NOMO-1 (cell line): Measurements from ENCODE around the gene TBPL2.
"Not testable (repeated sequence)": the region's sequence is repeated elsewhere in the genome, so short reads cannot be mapped to it uniquely, and the experiment has no call there.

Source experiments
- DNase-seq, 2 experiments: peaks; one replicate each; lab custom pipeline; 2025; ENCODE audit not compliant: unreplicated experiment in 2 of 2; lab: John Stamatoyannopoulos, UW

Gene TBPL2

DNA sequence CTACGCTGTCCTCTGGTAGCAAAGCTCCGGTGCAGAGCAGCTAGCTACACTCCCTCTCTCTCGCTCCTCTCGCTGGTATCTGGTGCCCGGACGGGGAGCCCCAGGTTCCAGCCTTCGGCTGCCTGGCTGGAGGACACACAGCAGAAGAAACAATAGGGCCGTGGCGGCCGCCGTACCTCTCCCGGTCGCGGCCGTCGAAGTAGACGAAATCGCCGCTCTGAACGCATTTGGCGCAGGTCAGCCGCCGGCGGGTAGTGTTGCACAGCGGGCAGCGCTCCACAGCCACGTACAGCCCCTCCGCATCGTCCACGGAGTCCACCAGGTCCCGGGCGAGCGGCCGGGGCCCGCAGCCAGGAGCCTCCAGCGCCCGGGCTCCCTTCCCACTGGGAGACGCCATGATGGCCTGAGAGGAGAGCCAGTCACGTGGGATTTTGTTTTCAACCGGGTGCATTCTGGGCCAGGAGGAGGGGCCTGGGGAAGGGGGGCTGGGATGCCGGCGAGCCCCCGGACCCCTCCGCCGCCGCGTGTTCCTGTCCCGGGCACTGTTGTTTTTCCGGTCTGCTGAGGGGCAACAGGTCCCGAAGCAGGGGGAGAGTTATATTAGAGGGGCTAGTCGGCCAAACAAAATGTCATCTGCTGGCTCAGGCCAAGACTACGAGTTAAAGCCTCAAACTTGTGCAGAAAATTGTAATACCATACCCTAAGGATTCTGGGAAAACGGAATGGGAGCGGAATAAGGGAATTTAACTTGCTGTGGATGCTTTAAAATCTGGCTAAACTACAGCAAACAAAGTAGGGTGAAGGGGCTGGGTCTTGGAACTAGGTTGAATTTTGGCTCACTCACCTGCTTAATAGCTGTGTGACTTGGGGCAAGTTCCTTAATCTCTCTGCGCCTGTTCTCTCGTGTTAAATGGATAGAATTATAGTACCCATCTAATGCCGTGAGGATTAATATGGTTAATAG lies 28.7 kb downstream of the TBPL2 start, which contains the start of gene ATG14:
Gene ATG14, minus strand, starts transcription at position 405 of the 964 bp plus-strand sequence. Its CDS starts 8 bp downstream, at position 397.
- peak; percentile 69 to 79 for DNase-seq

GRCh38 chr14:55410876-55411275 lies 29.5 kb downstream of the TBPL2 start:
- no peak for DNase-seq

DNA sequence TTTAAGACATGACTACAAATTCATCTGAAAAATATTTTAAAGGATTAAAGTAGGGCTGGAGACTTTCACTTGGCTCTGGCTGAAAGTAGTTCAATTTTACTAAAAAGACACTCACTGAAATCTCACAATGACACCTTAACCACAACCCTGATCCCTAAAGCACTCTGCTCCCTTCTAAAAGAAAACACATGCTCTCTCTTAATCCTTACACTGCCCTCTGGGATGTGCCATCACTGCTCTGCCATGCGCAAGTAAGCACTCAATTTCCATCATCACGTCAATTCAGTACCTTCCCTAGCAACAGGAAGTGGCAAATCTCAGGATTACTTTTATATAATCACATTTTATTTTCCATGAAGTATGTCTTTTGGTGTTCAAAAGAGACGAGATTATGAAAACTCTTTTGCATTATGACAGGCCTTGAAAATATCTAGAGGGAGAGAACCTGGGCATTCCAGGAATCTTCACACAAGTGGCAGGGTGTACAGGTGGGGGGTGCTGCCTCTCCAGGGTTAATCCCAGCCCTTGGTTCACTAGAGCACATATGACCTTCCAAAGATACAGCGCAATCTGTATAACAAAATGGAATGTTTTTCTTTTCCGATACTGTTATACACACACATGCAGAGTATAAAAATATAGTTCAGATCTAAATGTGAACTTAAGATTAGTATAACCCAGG lies 36.1 kb downstream of the TBPL2 start:
- no peak for DNase-seq

- DNase-seq: no peak
Observed at GRCh38 chr14:55401751-55402150, 38.7 kb downstream of the TBPL2 start.

DNA sequence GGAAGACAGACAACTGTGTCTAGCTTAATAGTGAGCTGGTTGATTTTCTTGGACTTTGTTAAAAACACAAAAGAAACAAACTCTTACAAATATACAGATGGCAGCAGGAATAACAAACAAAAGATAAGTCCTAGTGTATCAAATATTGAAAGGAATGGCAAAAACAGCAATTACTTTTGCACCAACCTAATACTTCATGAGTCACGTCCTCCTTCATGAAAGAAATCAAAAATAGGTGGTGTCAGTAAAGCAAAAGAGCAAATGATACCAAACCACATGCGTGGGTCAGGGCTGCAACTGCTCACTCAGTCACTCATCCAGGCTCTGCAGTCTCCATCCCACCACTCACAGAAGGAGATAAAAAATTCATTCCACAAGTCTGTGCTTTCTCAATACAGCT lies 40.6 kb downstream of the TBPL2 start:
- DNase-seq: no peak

GRCh38 chr14:55399183-55399582 lies 41.2 kb downstream of the TBPL2 start:
- no peak for DNase-seq

DNA sequence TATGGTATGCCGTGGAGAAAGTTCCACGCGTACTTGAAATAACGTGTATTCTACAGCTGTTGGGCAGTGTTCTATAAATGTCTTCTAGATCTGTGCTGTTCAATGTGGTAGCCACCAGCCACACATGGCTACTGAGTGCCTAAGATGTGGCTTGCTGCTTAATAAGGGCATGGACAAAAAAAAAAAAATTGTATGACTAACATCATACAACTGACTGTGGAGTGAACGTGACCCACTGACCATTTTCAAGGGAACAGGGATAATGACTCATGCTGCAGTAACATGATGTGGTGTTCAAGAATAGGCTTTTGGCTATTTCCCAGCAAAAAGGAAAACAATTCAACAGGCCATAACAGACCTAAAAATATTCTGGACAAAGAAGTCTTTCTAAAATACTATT lies 41.7 kb downstream of the TBPL2 start:
- DNase-seq: no peak

DNA sequence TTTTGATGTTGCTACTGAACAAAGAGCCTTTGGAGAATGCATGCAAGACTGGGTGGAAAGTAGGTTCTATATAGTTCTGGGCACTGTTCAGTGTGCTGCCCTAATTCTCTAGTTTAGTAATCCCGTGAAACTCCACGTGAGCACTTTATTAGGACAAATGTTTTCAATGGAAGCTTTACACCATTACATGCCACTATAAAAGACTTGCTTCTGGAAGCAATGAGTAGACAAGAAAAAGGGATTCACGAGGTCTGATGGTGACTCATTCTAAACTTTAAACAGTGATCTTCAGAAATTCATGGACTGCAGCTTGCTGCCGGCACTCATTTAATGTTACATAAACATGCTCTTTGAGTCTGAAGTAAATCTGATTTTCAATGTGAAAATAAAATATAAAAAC lies 51.1 kb downstream of the TBPL2 start:
- no peak for DNase-seq

GRCh38 chr14:55388160-55388559 lies 52.3 kb downstream of the TBPL2 start:
- DNase-seq: no peak

- DNase-seq: no peak
Observed at GRCh38 chr14:55387121-55387520, 53.3 kb downstream of the TBPL2 start.

GRCh38 chr14:55386037-55386808 lies 54.2 kb downstream of the TBPL2 start:
- DNase-seq: no peak

DNA sequence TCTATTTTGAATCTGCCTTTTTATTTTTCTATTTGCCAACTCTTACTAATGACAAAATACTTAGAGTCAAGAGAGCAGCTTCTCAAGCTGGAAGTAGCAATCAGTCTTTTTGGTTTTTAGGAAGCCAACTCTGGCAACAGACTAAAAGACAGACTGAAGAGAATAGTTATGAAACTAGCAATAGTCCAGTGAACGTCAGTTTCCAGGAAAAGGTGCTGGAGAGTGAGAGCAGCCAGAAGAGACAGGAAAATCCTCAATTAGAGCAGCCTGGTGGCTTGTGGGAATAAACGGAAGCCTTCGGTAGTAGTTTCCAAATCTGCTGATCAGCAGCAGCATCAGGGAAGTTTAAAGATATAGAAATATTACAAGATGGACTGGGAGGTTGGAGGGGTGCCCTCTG lies 55.9 kb downstream of the TBPL2 start:
- no peak for DNase-seq

- no peak for DNase-seq
Observed at GRCh38 chr14:55383541-55384140, 56.8 kb downstream of the TBPL2 start.

- DNase-seq: not testable (repeated sequence)
Observed at GRCh38 chr14:55383056-55383466, 57.4 kb downstream of the TBPL2 start.

DNA sequence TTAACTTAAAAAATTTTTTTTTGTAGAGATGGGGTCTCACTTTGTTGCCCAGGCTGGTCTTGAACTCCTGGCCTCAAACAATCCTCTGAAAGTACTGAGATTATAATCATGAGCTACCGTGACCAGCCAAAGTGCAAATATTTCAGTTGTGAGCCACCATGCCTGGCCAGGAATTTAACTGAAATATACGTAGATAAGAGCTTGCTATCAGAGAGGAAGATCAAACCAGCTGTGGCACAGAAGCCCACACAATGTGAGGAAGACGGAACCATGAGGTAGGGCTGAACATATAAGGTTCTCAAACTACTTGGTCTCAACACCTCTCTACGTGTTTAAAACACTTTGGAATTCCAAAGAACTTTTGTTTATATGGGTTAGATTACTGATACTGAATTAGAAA lies 57.9 kb downstream of the TBPL2 start:
- no peak for DNase-seq

DNA sequence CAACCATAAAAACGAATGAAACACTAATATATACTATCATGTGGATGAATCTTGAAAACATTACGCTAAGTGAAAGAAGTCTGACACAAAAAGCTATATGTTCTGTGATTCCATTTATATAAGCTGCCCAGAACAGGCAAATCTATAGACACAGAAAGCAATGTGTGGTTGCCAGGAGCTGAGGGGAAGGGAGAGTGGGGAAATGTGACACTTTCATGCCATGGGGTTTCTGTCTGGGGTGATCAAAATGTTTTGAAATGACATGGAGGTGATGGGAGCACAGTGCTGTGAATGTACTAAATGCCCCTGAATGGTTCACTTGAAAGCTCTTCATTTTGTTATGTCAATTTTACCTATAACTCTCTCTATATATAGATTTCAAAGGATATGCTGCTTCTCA lies 58.9 kb downstream of the TBPL2 start:
- no peak for DNase-seq

GRCh38 chr14:55381040-55381439 lies 59.4 kb downstream of the TBPL2 start:
- DNase-seq: no peak

DNA sequence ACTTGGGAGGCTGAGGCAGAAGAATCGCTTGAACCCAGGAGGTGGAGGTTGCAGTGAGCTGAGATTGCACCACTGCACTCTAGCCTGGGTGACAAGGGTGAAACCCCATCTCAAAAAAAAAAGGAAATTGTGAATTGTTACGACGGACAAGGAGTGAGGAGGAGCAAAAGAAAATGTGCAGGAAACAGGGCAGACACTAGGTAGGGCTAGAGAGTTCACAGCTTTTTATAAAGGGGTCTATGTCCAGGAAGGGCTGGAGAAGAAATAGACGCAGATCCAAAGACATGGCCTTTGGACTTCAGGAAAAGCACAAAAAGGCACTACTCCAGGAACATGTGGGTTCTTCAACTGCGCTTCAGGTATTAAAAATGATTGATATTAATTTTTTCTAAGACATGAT lies 63.2 kb downstream of the TBPL2 start:
- no peak for DNase-seq

GRCh38 chr14:55374771-55375170 lies 65.6 kb downstream of the TBPL2 start:
- DNase-seq: no peak

- no peak for DNase-seq
Observed at GRCh38 chr14:55373784-55374705, 66.4 kb downstream of the TBPL2 start.
